Measurements from ENCODE around the gene PGF. TPM values are rescaled to one million over a fixed set of nuclear protein-coding genes. Genes with fewer than 3 reads are reported as not detected.
A peak's percentile ranks its signal among the peaks of the same experiment; 100 is the strongest.

PGF gene
- total and polyA plus RNA-seq, 2 of the 13 experiments (the other 11 are each of a cell fraction or from before 2014, with no cell fraction given), result 10.7 to 27.5 TPM

DNA sequence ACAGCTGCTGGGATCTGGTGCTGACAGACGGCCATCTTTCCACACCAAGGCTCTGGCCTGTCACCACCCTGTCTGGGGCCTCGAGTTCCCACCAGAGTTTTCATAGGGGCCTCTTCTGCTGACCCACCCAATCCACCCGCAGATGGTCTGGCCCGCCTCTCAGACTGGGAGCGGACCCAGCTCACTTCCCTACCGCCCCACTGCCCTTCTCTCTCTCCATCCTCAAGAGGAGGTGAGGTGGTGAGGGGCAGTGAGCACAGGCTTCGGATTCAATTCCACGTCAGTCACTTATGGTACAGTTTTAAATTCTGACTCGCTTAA is 20.1 kb downstream of the PGF start:
- ATAC-seq, result no peak

DNA sequence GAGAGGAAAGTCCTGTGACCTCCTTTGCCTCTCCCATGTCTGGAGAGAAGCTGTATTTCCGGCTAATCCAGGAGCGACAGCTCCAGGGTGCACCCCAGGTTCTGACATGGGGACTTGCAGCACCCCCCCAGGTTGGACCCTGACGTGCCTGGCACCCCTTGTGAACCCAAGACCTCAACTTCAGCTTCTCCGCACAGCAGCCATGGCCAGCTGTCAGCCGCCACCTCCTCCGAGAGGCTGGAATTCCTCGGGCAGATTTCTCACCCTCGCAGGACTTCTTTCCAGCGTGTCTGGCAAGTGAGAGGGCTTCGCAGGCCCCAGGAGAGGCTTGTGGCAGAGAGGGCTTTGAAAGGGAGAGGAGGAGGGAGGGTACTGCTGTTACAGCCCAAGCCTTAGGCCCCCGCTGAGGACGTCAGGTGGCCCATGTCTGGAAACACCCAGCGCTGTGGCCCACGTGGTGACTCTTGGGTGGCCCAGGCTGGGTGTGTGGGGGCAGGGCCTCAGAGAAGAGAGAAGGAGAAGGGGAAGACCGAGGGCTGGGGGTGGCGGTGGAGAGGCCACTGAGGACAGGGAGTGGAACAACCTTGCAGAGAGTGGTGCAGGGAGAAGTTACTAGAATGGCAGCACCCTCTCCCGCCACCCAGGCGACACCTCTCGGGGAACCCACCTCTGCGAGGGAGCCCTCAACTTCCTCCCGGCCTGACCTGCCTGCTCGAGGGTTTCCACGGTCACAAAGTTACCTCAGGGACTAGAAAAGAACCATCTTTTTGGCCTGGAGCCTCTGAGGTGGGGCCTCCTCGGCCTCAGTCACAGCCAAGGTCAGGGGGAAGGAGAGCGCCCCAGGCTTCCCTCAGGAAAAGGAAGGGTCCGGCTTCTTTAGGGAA is 20.7 kb downstream of the PGF start:
- H4K20me1 ChIP-seq (ENCODE audit: insufficient read depth, low read length), result no peaks in the 10 kb centered on the region
- intact Hi-C loops (cut with micrococcal nuclease; ENCODE audit: unreplicated experiment), result no loop called here
- no peaks in the 10 kb centered on the region; a peak in 2 of 5 replicates for H3K27me3 ChIP-seq (ENCODE audit: control insufficient read depth in 1 of 2, insufficient read depth in 2 of 2, low read length in 2 of 2)
- DNase-seq (ENCODE audit: low spot score), result no peak
- WGBS (ENCODE audit: low lambda C conversion rate), result 62% methylated on average over 22 of the region's 26 CpGs
- 0 out of 2 replicates have a peak overlapping the region, but pooled peaks have one; percentile 8 for H3K9ac ChIP-seq (ENCODE audit: insufficient read depth, low read depth, low read length)
- no peaks in the 10 kb centered on the region for H3K36me3 ChIP-seq (replicated peaks in 1 of 2; ENCODE audit: control insufficient read depth in 1 of 2, insufficient read depth in 2 of 2, low read length in 2 of 2)
- no peak for FAIRE-seq
- peak; percentile 9 for ATAC-seq
- peaks cover 41% of the 10 kb centered on the region for H3K4me1 ChIP-seq (ENCODE audit: insufficient read depth, low read length)
- H3K9me3 ChIP-seq (ENCODE audit: low read length), result no peaks in the 10 kb centered on the region
- no peak overlapping the region for H3K27ac ChIP-seq (ENCODE audit: extremely low read length, insufficient read depth, low read length)
- no peak overlapping the region for H2AFZ ChIP-seq (ENCODE audit: low read length)
- H3K79me2 ChIP-seq (ENCODE audit: insufficient read depth, low read length), result no peaks in the 10 kb centered on the region
- POLR2A ChIA-PET, result interaction anchor here (0.5 to 2.4 kb wide), 3 partner anchors 12 to 94 kb away, joined by 3 to 9 read pairs (median 3); partner anchors contain the start of gene RPS6KL1
- peak overlapping the region; percentile 33; the same call in 1 of the 2 replicates for H3K4me2 ChIP-seq (ENCODE audit: low read depth, low read length)
- BruUV-seq (replicated peaks), result no TSS peak
- H3K4me3 ChIP-seq (replicated peaks in 1 of 3; ENCODE audit: insufficient read depth in 1 of 3, low read depth in 2 of 3, low read length in 3 of 3), result no peak overlapping the region
- CTCF ChIA-PET (ENCODE audit: low intra/inter-chr PET ratio, low total read pairs), result no interaction called here
- in situ Hi-C loops (cut with HindIII; ENCODE audit: extremely low pct_ligation_motif_present, low pct_unique_long_range_greater_than_20kb), result no loop called here
- TF ChIP-seq ZFX (CRISPR knock-in tag; IDR thresholded peaks at IDR 0.05; ENCODE audit: low read depth) (0 out of 2 replicates have a peak, but pooled peaks have one; percentile 36), REL (CRISPR knock-in tag; conservative IDR thresholded peaks at IDR 0.05) (no peak), PTBP1 (IDR thresholded peaks at IDR 0.05; ENCODE audit: low read depth, low read length, poor library complexity, severe bottlenecking) (no peak), ZBTB38 (CRISPR knock-in tag; IDR thresholded peaks at IDR 0.05) (peak; percentile 17; the same call in 1 of the 2 replicates)
- TF ChIP-seq, protein P1, sequence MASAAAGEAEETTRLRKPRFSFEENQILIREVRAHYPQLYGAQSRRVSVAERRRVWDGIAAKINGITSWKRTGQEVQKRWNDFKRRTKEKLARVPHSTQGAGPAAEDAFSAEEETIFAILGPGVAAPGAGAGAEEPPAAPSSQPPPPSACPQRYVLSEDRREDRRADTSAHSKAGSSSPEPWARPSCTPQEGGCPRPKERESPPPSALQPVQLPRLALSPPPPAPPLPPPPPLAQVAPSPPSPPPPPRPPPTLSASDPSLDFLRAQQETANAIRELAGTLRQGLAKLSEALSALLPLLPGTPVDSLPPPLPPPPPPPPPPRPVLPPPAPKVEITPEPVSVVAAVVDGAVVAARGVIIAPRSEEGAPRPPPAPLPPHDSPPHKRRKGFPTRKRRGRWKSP (CRISPR knock-in tag; IDR thresholded peaks at IDR 0.05), result no peak
- TF ChIP-seq, protein P2, sequence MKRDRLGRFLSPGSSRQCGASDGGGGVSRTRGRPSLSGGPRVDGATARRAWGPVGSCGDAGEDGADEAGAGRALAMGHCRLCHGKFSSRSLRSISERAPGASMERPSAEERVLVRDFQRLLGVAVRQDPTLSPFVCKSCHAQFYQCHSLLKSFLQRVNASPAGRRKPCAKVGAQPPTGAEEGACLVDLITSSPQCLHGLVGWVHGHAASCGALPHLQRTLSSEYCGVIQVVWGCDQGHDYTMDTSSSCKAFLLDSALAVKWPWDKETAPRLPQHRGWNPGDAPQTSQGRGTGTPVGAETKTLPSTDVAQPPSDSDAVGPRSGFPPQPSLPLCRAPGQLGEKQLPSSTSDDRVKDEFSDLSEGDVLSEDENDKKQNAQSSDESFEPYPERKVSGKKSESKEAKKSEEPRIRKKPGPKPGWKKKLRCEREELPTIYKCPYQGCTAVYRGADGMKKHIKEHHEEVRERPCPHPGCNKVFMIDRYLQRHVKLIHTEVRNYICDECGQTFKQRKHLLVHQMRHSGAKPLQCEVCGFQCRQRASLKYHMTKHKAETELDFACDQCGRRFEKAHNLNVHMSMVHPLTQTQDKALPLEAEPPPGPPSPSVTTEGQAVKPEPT (CRISPR knock-in tag; IDR thresholded peaks at IDR 0.05; ENCODE audit: low read depth), result no peak

More for the DNA sequence above, 20.1 kb downstream of the PGF start:
- peaks cover 48% of the 10 kb centered on the region for H3K4me1 ChIP-seq (ENCODE audit: insufficient read depth, low read length)
- ChIA-PET CTCF (ENCODE audit: low intra/inter-chr PET ratio, low total read pairs) (no interaction called here), POLR2A (interaction anchor here (1.7 to 2.4 kb wide), 2 partner anchors 10 to 12 kb away, joined by 9 read pairs; partner anchors contain the start of gene RPS6KL1)
- peak overlapping the region; percentile 33; the same call in 1 of the 2 replicates for H3K4me2 ChIP-seq (ENCODE audit: low read depth, low read length)
- H3K4me3 ChIP-seq (replicated peaks in 1 of 3; ENCODE audit: insufficient read depth in 1 of 3, low read depth in 2 of 3, low read length in 3 of 3), result no peak overlapping the region
- no peak overlapping the region for H2AFZ ChIP-seq (ENCODE audit: low read length)
- no peak for FAIRE-seq
- no peak overlapping the region for H3K27ac ChIP-seq (ENCODE audit: extremely low read length, insufficient read depth, low read length)
- H3K9me3 ChIP-seq (ENCODE audit: low read length), result no peaks in the 10 kb centered on the region
- TF ChIP-seq, protein P3, sequence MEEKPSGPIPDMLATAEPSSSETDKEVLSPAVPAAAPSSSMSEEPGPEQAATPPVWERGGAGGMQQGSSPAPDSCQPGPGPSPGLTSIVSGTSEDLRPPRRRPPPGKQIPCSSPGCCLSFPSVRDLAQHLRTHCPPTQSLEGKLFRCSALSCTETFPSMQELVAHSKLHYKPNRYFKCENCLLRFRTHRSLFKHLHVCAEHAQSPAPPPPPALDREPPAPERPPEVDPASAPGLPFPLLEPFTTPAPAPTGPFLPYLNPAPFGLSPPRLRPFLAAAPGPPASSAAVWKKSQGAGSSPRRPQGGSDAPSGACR (CRISPR knock-in tag; IDR thresholded peaks at IDR 0.05), result no peak
- no peak for TF ChIP-seq ZNF496 (CRISPR knock-in tag; IDR thresholded peaks at IDR 0.05; ENCODE audit: insufficient replicate concordance)
- TF ChIP-seq SOX13 (IDR thresholded peaks at IDR 0.05), result no peak
- no peak for TF ChIP-seq SOX13 (CRISPR knock-in tag; conservative IDR thresholded peaks at IDR 0.05 in 1 of 2, IDR thresholded peaks at IDR 0.05 in 1 of 2)
- TF ChIP-seq ARID2 (CRISPR knock-in tag; IDR thresholded peaks at IDR 0.05; ENCODE audit: borderline replicate concordance), result no peak
- no peak for TF ChIP-seq ZZZ3 (CRISPR knock-in tag; IDR thresholded peaks at IDR 0.05; ENCODE audit: borderline replicate concordance)
- no peak for TF ChIP-seq ZNF780A (CRISPR knock-in tag; IDR thresholded peaks at IDR 0.05)
- TF ChIP-seq ONECUT2 (CRISPR knock-in tag; IDR thresholded peaks at IDR 0.05), result no peak
- TF ChIP-seq CHCHD3 (CRISPR knock-in tag; IDR thresholded peaks at IDR 0.05), result no peak
- TF ChIP-seq CBX2 (IDR thresholded peaks at IDR 0.05; ENCODE audit: low read depth, low read length), result no peak
- no peak for TF ChIP-seq CBX2 (CRISPR knock-in tag; IDR thresholded peaks at IDR 0.05; ENCODE audit: low read depth)
- TF ChIP-seq RFXAP (CRISPR knock-in tag; IDR thresholded peaks at IDR 0.05; ENCODE audit: borderline replicate concordance), result no peak
- BruUV-seq (replicated peaks), result no TSS peak
- WGBS (ENCODE audit: low lambda C conversion rate), result 71% methylated on average over 9 of the region's 9 CpGs
- intact Hi-C loops (cut with micrococcal nuclease; ENCODE audit: unreplicated experiment) (no loop called here), in situ Hi-C loops (cut with HindIII; ENCODE audit: extremely low pct_ligation_motif_present, low pct_unique_long_range_greater_than_20kb) (no loop called here)
- no peaks in the 10 kb centered on the region for H3K36me3 ChIP-seq (replicated peaks in 1 of 2; ENCODE audit: control insufficient read depth in 1 of 2, insufficient read depth in 2 of 2, low read length in 2 of 2)
- no peak for DNase-seq (ENCODE audit: low spot score)
- no peaks in the 10 kb centered on the region; a peak in 2 of 5 replicates for H3K27me3 ChIP-seq (ENCODE audit: control insufficient read depth in 1 of 2, insufficient read depth in 2 of 2, low read length in 2 of 2)
- H4K20me1 ChIP-seq (ENCODE audit: insufficient read depth, low read length), result no peaks in the 10 kb centered on the region
- H3K79me2 ChIP-seq (ENCODE audit: insufficient read depth, low read length), result no peaks in the 10 kb centered on the region
- H3K9ac ChIP-seq (ENCODE audit: insufficient read depth, low read depth, low read length), result no peak overlapping the region
